ENCODE measurements around the gene HSH2D.

DNA sequence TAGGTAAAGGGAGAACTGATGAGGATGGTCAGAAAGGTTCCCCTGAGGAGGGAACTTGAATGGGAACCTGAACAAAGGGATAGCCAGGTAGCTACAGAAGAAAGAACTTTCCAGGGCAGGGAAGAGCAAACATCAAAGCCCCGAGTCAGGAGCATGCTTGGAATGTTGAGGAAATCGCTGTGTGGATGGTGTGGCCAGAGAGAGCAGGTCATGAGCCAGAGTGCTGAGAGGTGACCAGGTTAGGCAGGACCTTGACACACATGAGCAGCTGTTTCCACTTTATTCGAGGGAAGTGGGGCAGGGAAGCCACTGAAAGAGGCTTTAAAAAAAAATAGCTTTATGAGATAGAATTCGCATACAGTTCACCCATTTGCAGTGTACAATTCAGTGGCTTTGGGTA lies 27.4 kb upstream of the HSH2D start:
- TF ChIP-seq POLR2A (conservative IDR thresholded peaks at IDR 0.05) (no peak), WHSC1 (IDR thresholded peaks at IDR 0.05; ENCODE audit: low read length) (no peak), GTF2F1 (IDR thresholded peaks at IDR 0.05; ENCODE audit: low read depth, low read length) (no peak), TBL1XR1 (IDR thresholded peaks at IDR 0.05; ENCODE audit: low read length in 2 of 2) (no peak), HNRNPLL (IDR thresholded peaks at IDR 0.05; ENCODE audit: low read depth, low read length, poor library complexity, severe bottlenecking) (no peak), E2F1 (CRISPR knock-in tag; IDR thresholded peaks at IDR 0.05) (no peak), ZZZ3 (IDR thresholded peaks at IDR 0.05) (no peak)
- TF ChIP-seq, protein P1, sequence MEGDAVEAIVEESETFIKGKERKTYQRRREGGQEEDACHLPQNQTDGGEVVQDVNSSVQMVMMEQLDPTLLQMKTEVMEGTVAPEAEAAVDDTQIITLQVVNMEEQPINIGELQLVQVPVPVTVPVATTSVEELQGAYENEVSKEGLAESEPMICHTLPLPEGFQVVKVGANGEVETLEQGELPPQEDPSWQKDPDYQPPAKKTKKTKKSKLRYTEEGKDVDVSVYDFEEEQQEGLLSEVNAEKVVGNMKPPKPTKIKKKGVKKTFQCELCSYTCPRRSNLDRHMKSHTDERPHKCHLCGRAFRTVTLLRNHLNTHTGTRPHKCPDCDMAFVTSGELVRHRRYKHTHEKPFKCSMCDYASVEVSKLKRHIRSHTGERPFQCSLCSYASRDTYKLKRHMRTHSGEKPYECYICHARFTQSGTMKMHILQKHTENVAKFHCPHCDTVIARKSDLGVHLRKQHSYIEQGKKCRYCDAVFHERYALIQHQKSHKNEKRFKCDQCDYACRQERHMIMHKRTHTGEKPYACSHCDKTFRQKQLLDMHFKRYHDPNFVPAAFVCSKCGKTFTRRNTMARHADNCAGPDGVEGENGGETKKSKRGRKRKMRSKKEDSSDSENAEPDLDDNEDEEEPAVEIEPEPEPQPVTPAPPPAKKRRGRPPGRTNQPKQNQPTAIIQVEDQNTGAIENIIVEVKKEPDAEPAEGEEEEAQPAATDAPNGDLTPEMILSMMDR (IDR thresholded peaks at IDR 0.05 in 2 of 3, conservative IDR thresholded peaks at IDR 0.05 in 1 of 3; ENCODE audit: insufficient read depth in 2 of 3, low read depth in 1 of 3, low read length in 3 of 3), result no peak

All from K562 (cell line).